H7 (cell line): ENCODE results near the gene MPND. TPM values are rescaled to one million over a fixed set of nuclear protein-coding genes. Genes with fewer than 3 reads are reported as not detected.
"Not testable (repeated sequence)": the region's sequence is repeated elsewhere in the genome, so short reads cannot be mapped to it uniquely, and the experiment has no call there.

Source experiments
- DNase-seq: peaks from one replicate; pipeline ENCODE4 v3.0.0; 2012
- H3K27me3 ChIP-seq: 2 replicates; pipeline ENCODE4 v1.6.0; 2011; ENCODE audit warnings: mild to moderate bottlenecking, low read length; ENCODE audit not compliant: control insufficient read depth, insufficient read depth
- H3K36me3 ChIP-seq: replicated peaks from 2 replicates; pipeline ENCODE4 v1.5.1; 2011; ENCODE audit warnings: low read length; ENCODE audit not compliant: control insufficient read depth, insufficient read depth
- H3K4me3 ChIP-seq: 2 replicates; pipeline ENCODE4 v1.5.1; 2011; ENCODE audit warnings: low read depth, mild to moderate bottlenecking, control low read depth, low read length, moderate library complexity; ENCODE audit not compliant: insufficient read depth
- total RNA-seq: library from RNA; depleted of rRNA; stranded (reverse); fragments of >200 nt; shearing (Covaris generic); gene quantifications from 2 replicates; pipeline ENCODE4 v1.2.3, GENCODE V29; 2014

The MPND gene
- total RNA-seq, 1 experiment from 2014 or later, result 17.4 TPM

DNA sequence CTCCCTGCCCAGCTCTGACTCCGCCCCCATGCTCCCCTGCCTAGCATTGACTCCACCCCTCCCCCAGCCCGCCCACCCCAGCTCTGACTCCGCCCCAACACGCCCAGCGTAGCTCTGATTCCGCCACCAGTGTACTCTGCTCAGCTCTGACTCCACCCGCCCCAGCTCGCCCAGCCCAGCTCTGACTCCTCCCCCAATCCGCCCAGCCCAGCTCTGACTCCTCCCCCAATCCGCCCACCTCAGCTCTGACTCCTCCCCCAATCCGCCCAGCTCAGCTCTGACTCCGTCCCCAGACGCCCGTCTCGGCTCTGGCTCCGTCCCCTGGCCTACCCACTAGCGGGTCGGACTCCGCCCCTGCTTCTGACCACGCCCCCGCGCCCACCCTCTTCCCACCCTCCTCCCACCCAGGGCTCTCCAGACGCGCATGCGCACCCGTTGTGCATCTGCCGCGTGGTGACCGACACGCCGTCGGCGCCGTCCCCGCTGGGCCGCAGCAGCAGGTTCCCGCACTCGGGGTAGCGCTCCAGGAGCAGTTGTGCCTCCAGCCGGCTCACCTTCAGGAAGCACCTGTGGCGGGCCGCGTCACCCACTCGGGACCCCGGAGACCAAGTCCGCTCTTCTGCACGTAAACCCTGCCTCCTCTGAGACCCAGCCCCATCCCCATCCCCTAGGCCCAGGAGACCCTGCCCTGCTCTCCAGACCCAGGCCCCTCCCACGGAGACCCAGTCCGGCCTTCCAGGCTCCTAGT, 14.9 kb upstream of the MPND start:
- DNase-seq, result peak; percentile 99
- Histone ChIP-seq H3K4me3 (peak overlapping the region; percentile 91), H3K27me3 (no peaks in the 10 kb centered on the region; the same call in 1 of the 2 replicates), H3K36me3 (no peaks in the 10 kb centered on the region; the same call in none of the 2 replicates)

- DNase-seq, result peak; percentile 93
- H3K36me3 ChIP-seq, H3K27me3 ChIP-seq: not testable (repeated sequence)
- peak overlapping the region; percentile 91 for H3K4me3 ChIP-seq
Measured at GRCh38 chr19:4328991-4329681, 14.2 kb upstream of the MPND start.

- no peaks in the 10 kb centered on the region; the same call in 1 of the 2 replicates for H3K36me3 ChIP-seq
- no peak for DNase-seq
Measured at GRCh38 chr19:4329858-4330257, 13.5 kb upstream of the MPND start.

DNA sequence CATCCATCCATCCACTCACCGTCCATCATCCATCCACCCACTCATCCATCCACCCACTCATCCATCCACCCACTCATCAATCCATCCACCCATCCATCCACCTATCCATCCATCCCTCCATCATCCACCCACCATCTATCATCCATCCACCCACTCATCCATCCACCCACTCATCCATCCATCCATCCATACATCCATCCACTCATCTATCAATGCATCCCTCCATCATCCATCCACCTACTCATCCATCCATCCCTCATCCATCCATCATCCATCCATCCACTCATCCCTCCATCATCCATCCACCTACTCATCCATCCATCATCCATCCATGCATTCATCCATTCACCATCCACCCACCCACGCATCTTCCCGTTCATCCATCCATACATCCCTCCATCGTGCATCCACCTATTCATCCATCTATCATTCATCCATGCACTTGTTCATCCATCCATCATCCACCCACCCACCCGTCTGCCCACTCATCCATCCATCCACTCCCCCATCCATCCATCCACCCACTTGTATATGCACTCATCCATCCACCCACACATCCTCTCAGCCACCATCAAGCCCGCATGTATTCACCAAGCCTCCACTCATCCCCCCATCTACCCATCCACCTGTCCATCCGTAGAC, 8.3 kb upstream of the MPND start:
- Histone ChIP-seq H3K27me3 (no peaks in the 10 kb centered on the region), H3K4me3 (no peak overlapping the region), H3K36me3 (no peaks in the 10 kb centered on the region; the same call in 1 of the 2 replicates)
- no peak for DNase-seq

More at GRCh38 chr19:4329858-4330257, 13.5 kb upstream of the MPND start:
- Histone ChIP-seq H3K27me3 (no peaks in the 10 kb centered on the region; the same call in 1 of the 2 replicates), H3K4me3 (no peak overlapping the region)

DNA sequence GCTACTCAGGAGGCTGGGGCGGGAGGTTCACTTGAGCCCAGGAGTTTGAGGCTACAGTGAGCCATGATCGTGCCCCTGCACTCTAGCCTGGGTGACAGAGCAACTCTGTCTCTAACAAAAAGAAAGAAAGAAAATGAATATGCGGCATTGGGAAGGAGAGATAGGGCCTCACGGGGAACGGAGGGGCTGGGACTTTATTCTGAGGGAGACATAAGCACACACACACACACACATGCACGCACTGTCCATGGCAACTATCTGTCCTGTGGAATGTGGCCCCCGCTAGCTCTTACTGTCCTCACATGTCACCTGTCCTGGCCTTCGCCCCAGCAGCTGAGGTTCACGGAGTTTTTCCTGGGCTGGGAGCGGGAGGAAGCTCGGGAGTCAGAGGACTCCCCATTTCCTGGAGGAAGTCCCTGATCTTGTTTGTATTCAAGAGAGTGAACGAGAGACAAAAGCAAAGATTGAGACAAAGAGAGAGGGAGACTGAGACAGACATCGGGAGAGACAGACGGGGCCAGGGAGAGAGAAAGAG, 5.4 kb upstream of the MPND start:
- Histone ChIP-seq H3K4me3 (peak overlapping the region; percentile 25), H3K27me3 (no peaks in the 10 kb centered on the region), H3K36me3 (no peaks in the 10 kb centered on the region; the same call in 1 of the 2 replicates)
- DNase-seq, result no peak

DNA sequence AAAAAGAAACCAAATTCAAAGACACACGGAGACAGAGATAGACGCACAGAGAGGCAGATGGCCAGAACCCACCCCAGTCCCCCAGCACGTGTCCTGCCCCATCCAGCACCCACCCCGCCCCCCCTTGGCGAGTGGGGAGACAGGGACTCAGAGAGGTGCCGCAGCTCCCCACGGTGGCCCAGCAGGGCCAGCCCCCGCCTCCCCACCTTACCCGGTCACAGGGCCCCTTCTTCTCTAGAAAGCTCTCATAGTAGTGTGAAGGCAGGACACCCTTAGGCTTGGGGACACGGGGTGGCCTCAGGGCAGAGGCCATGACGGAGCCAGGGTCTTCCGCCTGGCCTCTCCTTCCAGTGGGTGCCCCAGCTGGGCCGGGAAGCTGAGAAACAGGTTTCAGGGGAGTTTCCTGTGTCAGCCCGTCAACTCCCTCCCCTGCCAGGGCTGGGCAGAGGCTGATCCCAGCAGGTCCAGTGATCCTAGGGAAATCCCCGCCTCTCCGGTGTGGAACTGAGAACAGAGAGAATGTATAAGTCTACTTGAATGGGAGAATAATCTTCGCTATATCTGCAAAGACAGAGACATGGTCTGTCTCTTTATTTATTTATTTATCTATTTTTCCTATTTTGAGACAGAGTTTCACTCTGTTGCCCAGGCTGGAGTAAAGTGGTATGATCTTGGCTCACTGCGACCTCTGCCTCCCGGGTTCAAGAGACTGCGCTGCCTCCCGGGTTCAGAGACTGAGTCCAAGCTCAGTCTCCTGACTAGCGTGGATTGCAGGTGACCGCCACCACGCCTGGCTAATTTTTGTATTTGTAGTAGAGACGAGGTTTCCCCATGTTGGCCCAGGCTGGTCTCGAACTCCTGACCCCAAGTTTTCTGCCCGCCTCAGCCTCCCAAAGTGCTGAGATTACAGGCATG, 4.7 kb upstream of the MPND start, which contains the start of gene STAP2:
Gene STAP2, minus strand, starts transcription at position 387 of the 915 bp plus-strand sequence. Its CDS starts 74 bp downstream, at position 313.
- DNase-seq, result peak; percentile 78
- peak within 1 kb of the TSS; percentile 25 for H3K4me3 ChIP-seq

GRCh38 chr19:4342314-4342614, 1.1 kb upstream of the MPND start:
- H3K27me3 ChIP-seq, result no peaks in the 10 kb centered on the region
- no peak for DNase-seq

More for the DNA sequence above, 4.7 kb upstream of the MPND start, which contains the start of gene STAP2:
- Histone ChIP-seq H3K27me3 (no peaks in the 10 kb centered on the region), H3K36me3 (no peaks in the 10 kb centered on the region; the same call in 1 of the 2 replicates)

DNA sequence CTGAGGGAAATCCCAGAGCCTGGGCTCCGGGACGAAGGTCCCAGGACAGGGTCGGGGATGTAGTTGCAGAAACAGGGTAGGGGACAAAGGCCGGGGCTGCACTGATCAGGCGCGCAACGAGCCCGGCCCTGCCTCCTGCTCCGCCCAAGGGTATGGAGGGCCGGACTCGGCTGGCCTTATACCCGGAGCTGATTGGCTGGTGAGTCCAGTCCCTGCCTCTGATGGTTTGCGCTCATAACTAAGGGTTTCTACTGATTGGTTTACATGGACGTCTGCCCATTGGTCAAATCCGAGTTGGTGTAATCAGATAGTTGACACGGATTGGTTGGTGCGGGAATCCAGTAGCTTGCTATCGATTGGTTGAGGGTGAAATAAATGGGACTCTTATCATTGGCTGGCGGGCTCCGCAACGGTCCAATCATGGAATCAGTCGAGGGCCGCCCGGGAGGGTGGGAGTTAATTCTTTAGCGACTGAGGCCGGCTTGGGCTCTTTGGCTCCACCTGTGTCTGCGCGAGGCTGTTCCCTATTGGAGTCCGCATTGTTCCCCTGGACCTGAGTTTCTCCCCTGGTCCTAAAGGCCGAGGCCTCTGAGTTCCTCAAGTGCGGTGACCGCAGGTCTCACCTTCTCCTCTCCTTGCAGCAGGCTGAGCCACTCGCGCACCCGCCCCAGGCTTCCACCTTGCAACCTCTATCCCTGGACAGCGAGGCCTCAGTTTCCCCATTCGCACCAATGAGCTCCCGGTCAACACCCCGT, 570 bp upstream of the MPND start:
- Histone ChIP-seq H3K27me3 (no peaks in the 10 kb centered on the region), H3K36me3 (no peaks in the 10 kb centered on the region; the same call in none of the 2 replicates), H3K4me3 (peak overlapping the region; percentile 90)
- DNase-seq, result peak; percentile 97

More at GRCh38 chr19:4342314-4342614, 1.1 kb upstream of the MPND start:
- no peaks in the 10 kb centered on the region; the same call in 1 of the 2 replicates for H3K36me3 ChIP-seq
- peak overlapping the region; percentile 53 for H3K4me3 ChIP-seq

GRCh38 chr19:4345342-4346019, 2.1 kb downstream of the MPND start:
- Histone ChIP-seq H3K4me3 (no peak overlapping the region), H3K36me3 (no peaks in the 10 kb centered on the region; the same call in none of the 2 replicates), H3K27me3 (no peaks in the 10 kb centered on the region)
- DNase-seq, result peak; percentile 2

DNA sequence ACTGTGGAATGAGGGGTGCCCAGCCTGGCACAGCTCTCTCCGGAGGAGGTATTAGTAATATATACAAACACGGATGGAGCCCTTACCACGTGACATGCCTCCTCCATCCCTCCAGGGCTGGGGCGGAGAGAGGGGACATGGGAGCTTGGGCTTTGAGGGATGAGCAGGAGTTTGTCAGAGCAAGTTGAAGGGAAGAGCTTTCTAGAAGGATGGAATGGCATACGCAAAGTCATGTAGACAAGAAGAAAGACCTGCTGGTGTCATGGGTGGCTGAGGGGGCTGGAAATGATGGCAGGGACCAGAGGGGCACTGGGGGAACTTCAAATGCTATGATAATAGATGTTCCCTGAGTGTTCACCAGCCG, 2.6 kb downstream of the MPND start:
- Histone ChIP-seq H3K27me3 (no peaks in the 10 kb centered on the region), H3K4me3 (no peak overlapping the region), H3K36me3 (no peaks in the 10 kb centered on the region; the same call in none of the 2 replicates)
- DNase-seq, result no peak

DNA sequence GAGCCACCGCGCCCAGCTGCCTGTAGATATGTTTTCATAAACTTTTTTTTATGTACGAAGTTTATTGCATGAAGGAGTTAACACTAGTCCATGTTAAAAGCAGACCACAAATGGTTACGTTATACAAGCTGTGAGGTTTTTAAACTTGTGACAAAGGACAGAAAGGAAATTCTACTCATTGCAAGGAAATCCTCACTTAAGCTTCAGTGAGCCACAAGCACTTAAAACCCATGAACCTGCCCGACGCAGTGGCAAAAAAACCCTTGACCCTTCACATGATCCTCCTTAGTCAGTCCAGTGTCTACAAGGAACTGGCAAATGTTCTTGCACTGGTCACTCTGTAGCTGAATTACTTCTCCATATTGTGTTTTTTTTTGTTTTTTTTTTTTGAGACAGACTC, 4.2 kb downstream of the MPND start:
- no peak for DNase-seq
- H3K36me3 ChIP-seq, result no peaks in the 10 kb centered on the region; the same call in none of the 2 replicates
- H3K27me3 ChIP-seq, result no peaks in the 10 kb centered on the region
- H3K4me3 ChIP-seq, result no peak overlapping the region

DNA sequence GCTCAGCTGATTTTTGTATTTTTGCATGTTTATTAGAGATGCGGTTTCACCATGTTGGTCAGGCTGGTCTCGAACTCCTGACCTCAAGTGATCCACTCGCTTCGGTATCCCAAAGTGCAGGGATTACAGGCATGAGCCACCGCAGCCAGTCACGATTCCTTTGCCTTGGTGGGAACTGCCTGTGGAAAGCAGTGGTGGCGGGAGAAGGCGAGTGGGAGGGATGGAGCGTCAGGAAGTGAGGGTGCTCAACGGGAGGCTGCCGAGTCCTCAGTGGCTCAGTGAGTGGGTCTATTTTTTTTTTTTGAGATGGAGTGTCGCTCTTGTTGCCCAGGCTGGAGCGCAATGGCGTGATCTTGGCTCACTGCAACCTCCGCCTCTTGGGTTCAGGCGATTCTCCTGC, 5.9 kb downstream of the MPND start:
- H3K36me3 ChIP-seq, H3K4me3 ChIP-seq, DNase-seq, H3K27me3 ChIP-seq: not testable (repeated sequence)

GRCh38 chr19:4350111-4350510, 6.7 kb downstream of the MPND start:
- Histone ChIP-seq H3K4me3 (no peak overlapping the region), H3K27me3 (no peaks in the 10 kb centered on the region), H3K36me3 (peaks cover 1% of the 10 kb centered on the region)
- peak; percentile 22 for DNase-seq
